H9 (cell line): ENCODE data around the gene ANKRD29. TPM values are rescaled to one million over a fixed set of nuclear protein-coding genes. Genes with fewer than 3 reads are reported as not detected.

Experiments used
- DNase-seq: peaks from one replicate; pipeline ENCODE4 v3.0.0-alpha.2; 2017
- H2AFZ ChIP-seq: one replicate; pipeline ENCODE4 v1.6.1; 2013; ENCODE audit warnings: mild to moderate bottlenecking, low read length, control low read depth, moderate library complexity
- H2AK5ac ChIP-seq: 2 replicates; pipeline ENCODE4 v1.6.1; 2013; ENCODE audit warnings: low read length, control low read depth, mixed read lengths; ENCODE audit not compliant: insufficient read length
- H2BK120ac ChIP-seq: one replicate; pipeline ENCODE4 v1.6.1; 2013; ENCODE audit warnings: low read depth, mild to moderate bottlenecking, low read length, control low read depth, inconsistent platforms; ENCODE audit not compliant: poor library complexity, severe bottlenecking
- H2BK12ac ChIP-seq: 2 replicates; pipeline ENCODE4 v1.6.1; 2013; ENCODE audit warnings: low read length, control low read depth, mixed read lengths, low read depth; ENCODE audit not compliant: insufficient read length
- H2BK15ac ChIP-seq: 2 replicates; pipeline ENCODE4 v1.6.1; 2013; ENCODE audit warnings: low read depth, low read length, control low read depth
- H2BK20ac ChIP-seq: one replicate; pipeline ENCODE4 v1.6.1; 2013; ENCODE audit warnings: low read depth, mild to moderate bottlenecking, low read length, control low read depth, inconsistent platforms; ENCODE audit not compliant: poor library complexity, severe bottlenecking
- H2BK5ac ChIP-seq: 2 replicates; pipeline ENCODE4 v1.6.1; 2013; ENCODE audit warnings: low read length, control low read depth, mixed read lengths; ENCODE audit not compliant: insufficient read length
- H3K14ac ChIP-seq: 2 replicates; pipeline ENCODE4 v1.6.1; 2013; ENCODE audit warnings: low read length, control low read depth; ENCODE audit not compliant: insufficient read depth
- H3K18ac ChIP-seq: 2 replicates; pipeline ENCODE4 v1.6.1; 2013; ENCODE audit warnings: low read depth, mild to moderate bottlenecking, mixed read lengths, low read length, control low read depth; ENCODE audit not compliant: insufficient read length
- H3K23ac ChIP-seq: 2 replicates; pipeline ENCODE4 v1.6.1; 2013; ENCODE audit warnings: low read length, control low read depth, mixed read lengths, low read depth; ENCODE audit not compliant: insufficient read length
- H3K23me2 ChIP-seq: 2 replicates; pipeline ENCODE4 v1.6.1; 2013; ENCODE audit warnings: low read depth, mild to moderate bottlenecking, mixed read lengths, low read length, control low read depth; ENCODE audit not compliant: insufficient read length, poor library complexity, severe bottlenecking
- H3K27ac ChIP-seq: 2 replicates; pipeline ENCODE4 v1.5.1; 2013; ENCODE audit warnings: low read length, control low read depth, mixed read lengths, low read depth; ENCODE audit not compliant: insufficient read length
- H3K27me3 ChIP-seq: 2 replicates; pipeline ENCODE4 v1.6.1; 2013; ENCODE audit warnings: low read length, control low read depth, inconsistent platforms; ENCODE audit not compliant: insufficient read depth
- H3K4ac ChIP-seq: 2 replicates; pipeline ENCODE4 v1.6.1; 2013; ENCODE audit warnings: low read depth, mild to moderate bottlenecking, control low read depth, inconsistent platforms, low read length, moderate library complexity
- H3K4me1 ChIP-seq: 2 replicates; pipeline ENCODE4 v1.6.1; 2013; ENCODE audit warnings: low read length, control low read depth, inconsistent platforms; ENCODE audit not compliant: insufficient read depth
- H3K4me2 ChIP-seq: 2 replicates; pipeline ENCODE4 v1.6.1; 2013; ENCODE audit warnings: low read length, control low read depth, mixed read lengths; ENCODE audit not compliant: insufficient read length, insufficient read depth
- H3K56ac ChIP-seq: 2 replicates; pipeline ENCODE4 v1.6.1; 2013; ENCODE audit warnings: low read depth, mild to moderate bottlenecking, mixed read lengths, low read length, control low read depth; ENCODE audit not compliant: insufficient read length
- H3K79me1 ChIP-seq: 2 replicates; pipeline ENCODE4 v1.6.1; 2013; ENCODE audit warnings: low read depth, mild to moderate bottlenecking, moderate library complexity, low read length, control low read depth, inconsistent platforms; ENCODE audit not compliant: insufficient read depth, poor library complexity, severe bottlenecking
- H3K79me2 ChIP-seq: 2 replicates; pipeline ENCODE4 v1.6.1; 2013; ENCODE audit warnings: low read length, control low read depth, inconsistent platforms; ENCODE audit not compliant: insufficient read depth
- H3K9ac ChIP-seq: 2 replicates; pipeline ENCODE4 v1.6.1; 2013; ENCODE audit warnings: low read length, control low read depth, mixed read lengths; ENCODE audit not compliant: insufficient read length; ENCODE audit errors: extremely low read depth
- H3K9me3 ChIP-seq: one replicate; pipeline ENCODE4 v1.6.1; 2013; ENCODE audit warnings: low read depth, low read length, inconsistent platforms; ENCODE audit not compliant: control insufficient read depth
- H3T11ph ChIP-seq: one replicate; pipeline ENCODE4 v1.6.1; 2013; ENCODE audit warnings: mild to moderate bottlenecking, low read length, control low read depth, inconsistent platforms
- H4K20me1 ChIP-seq: one replicate; pipeline ENCODE4 v1.6.1; 2013; ENCODE audit not compliant: control insufficient read depth, insufficient read length, insufficient read depth
- H4K5ac ChIP-seq: 2 replicates; pipeline ENCODE4 v1.6.1; 2013; ENCODE audit warnings: low read depth, mild to moderate bottlenecking, mixed read lengths, low read length, control low read depth; ENCODE audit not compliant: insufficient read length
- H4K8ac ChIP-seq: replicated peaks from 2 replicates; pipeline ENCODE4 v1.6.1; 2013; ENCODE audit warnings: low read length, control low read depth, mixed read lengths, low read depth; ENCODE audit not compliant: insufficient read length
- H4K91ac ChIP-seq: 2 replicates; pipeline ENCODE4 v1.6.1; 2013; ENCODE audit warnings: low read depth, mild to moderate bottlenecking, moderate library complexity, mixed read lengths, low read length, control low read depth; ENCODE audit not compliant: insufficient read length
- H3K27ac Mint-ChIP-seq, 3 experiments: 2 replicates in 2 of 3; 3 replicates in 1 of 3; pipeline ENCODE4 v1.8.0; 2020 to 2021; ENCODE audit warnings: mixed read lengths in 3 of 3, mild to moderate bottlenecking in 1 of 3, moderate library complexity in 1 of 3
- H3K27me3 Mint-ChIP-seq: 2 replicates; pipeline ENCODE4 v1.8.0; 2021; ENCODE audit warnings: low read depth, mild to moderate bottlenecking, moderate library complexity, mixed read lengths
- H3K36me3 Mint-ChIP-seq, 3 experiments: 2 replicates in 2 of 3; 3 replicates in 1 of 3; pipeline ENCODE4 v1.8.0; 2020 to 2021; ENCODE audit warnings: low read depth in 3 of 3, mixed read lengths in 3 of 3; ENCODE audit not compliant: insufficient read depth in 1 of 3
- H3K4me1 Mint-ChIP-seq, 2 experiments: 2 replicates each; pipeline ENCODE4 v1.8.0; 2020; ENCODE audit warnings: mixed read lengths in 2 of 2
- H3K4me3 Mint-ChIP-seq, 2 experiments: 2 replicates in 1 of 2; 3 replicates in 1 of 2; pipeline ENCODE4 v1.8.0; 2020 to 2021; ENCODE audit warnings: mild to moderate bottlenecking in 2 of 2, mixed read lengths in 2 of 2, moderate library complexity in 1 of 2
- H3K9me3 Mint-ChIP-seq, 2 experiments: 2 replicates in 1 of 2; 3 replicates in 1 of 2; pipeline ENCODE4 v1.8.0; 2020; ENCODE audit warnings: mild to moderate bottlenecking in 2 of 2, mixed read lengths in 2 of 2, moderate library complexity in 1 of 2
- CTCF ChIP-seq: fragments of 200-600 bp; sonication (generic); conservative IDR thresholded peaks from 3 replicates; pipeline ENCODE4 v1.8.0; 2021; ENCODE audit warnings: antibody characterized with exemption, mild to moderate bottlenecking
- WGBS: extraction: QIAGEN DNeasy Blood & Tissue Kit; methylation state at CpG from one replicate; pipeline ENCODE4 v1.1.7; 2013; ENCODE audit warnings: missing lambda C conversion rate, low lambda C conversion rate, mixed read lengths; ENCODE audit not compliant: insufficient read length; ENCODE audit errors: extremely low coverage; 5-methylcytosine and 5-hydroxymethylcytosine counted together
- total RNA-seq: library from RNA; stranded (reverse); gene quantifications from 2 replicates; pipeline ENCODE4 v1.2.1, GENCODE V29; 2021

Gene ANKRD29
- total RNA-seq, 1 experiment from 2014 or later: 2.1 TPM

- WGBS: no CpG with 5 or more reads among the region's 3 CpGs
These were observed 96.7 kb downstream of the ANKRD29 start for GRCh38 chr18:23565916-23566547.

More at GRCh38 chr18:23565916-23566547, 96.7 kb downstream of the ANKRD29 start:
- Mint-ChIP-seq H3K27ac (no peak overlapping the region), H3K4me1 (no peaks in the 10 kb centered on the region), H3K36me3 (peaks cover 18 to 62% (median 44%) of the 10 kb centered on the region in 3 experiments; a peak in 6 of 7 replicates), H3K9me3 (no peaks in the 10 kb centered on the region), H3K4me3 (no peak overlapping the region), H3K27me3 (no peaks in the 10 kb centered on the region)
- no peak overlapping the region for H3T11ph ChIP-seq
- H3K27ac ChIP-seq: no peak overlapping the region
- H3K4ac ChIP-seq: no peak overlapping the region
- H3K79me2 ChIP-seq: no peaks in the 10 kb centered on the region
- no peak overlapping the region for H2BK5ac ChIP-seq
- H2BK120ac ChIP-seq: no peak overlapping the region
- H3K56ac ChIP-seq: no peak overlapping the region
- H3K4me2 ChIP-seq: no peak overlapping the region
- H3K23me2 ChIP-seq: no peaks in the 10 kb centered on the region
- H3K18ac ChIP-seq: no peak overlapping the region
- H2BK20ac ChIP-seq: no peak overlapping the region
- no peaks in the 10 kb centered on the region for H3K4me1 ChIP-seq
- H4K20me1 ChIP-seq: no peaks in the 10 kb centered on the region
- no peaks in the 10 kb centered on the region for H3K27me3 ChIP-seq
- H3K79me1 ChIP-seq: no peaks in the 10 kb centered on the region
- H4K8ac ChIP-seq: no peak overlapping the region
- no peak overlapping the region for H3K14ac ChIP-seq
- no peak overlapping the region for H2BK12ac ChIP-seq
- H2AK5ac ChIP-seq: no peak overlapping the region
- no peak for DNase-seq
- no peak overlapping the region for H4K5ac ChIP-seq
- H4K91ac ChIP-seq: no peak overlapping the region
- H2BK15ac ChIP-seq: no peak overlapping the region
- no peak overlapping the region for H3K23ac ChIP-seq
- TF ChIP-seq CTCF: no peak
- no peak overlapping the region for H3K9ac ChIP-seq
- H3K9me3 ChIP-seq: no peaks in the 10 kb centered on the region
- H2AFZ ChIP-seq: no peak overlapping the region
